Measurements from ENCODE around the gene LRRC15. TPM values are rescaled to one million over a fixed set of nuclear protein-coding genes. Genes with fewer than 3 reads are reported as not detected.

Gene LRRC15
- total RNA-seq, 2 experiments from 2014 or later = not detected

DNA sequence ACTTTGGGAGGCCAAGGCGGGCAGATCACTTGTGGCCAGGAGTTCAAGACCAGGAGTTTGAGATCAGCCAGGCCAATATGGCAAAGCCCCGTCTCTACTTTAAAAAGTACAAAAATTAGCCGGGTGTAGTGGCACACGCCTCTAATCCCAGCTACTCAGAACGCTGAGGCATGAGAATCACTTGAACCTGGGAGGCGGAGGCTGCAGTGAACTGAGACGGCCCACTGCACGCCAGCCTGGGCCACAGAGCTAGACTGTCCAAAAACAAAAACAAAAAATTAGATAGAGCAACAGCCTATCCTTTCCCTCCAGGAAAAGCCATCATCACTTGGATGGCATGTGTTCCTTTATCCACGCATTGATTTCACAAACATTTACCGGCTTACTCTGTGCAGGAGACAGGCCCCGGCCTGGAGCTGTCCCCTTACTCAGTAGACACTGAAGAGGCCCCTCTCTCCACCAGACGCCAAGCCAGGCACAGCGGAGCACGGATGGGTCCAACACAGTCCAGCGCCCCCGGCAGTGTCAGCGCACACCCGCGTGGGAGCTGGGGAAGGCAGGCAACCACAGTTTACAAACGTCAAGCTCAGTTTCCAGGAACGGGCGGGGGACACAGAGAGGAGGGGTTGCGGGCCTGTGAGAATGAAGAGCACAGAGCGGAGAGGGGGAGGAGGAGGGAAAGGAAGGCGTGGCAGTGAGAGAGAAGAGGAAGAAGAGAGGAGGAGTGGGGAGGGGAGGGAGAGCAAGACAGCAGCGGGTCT is 26.4 kb upstream of the LRRC15 start:
- H3K27ac ChIP-seq (ENCODE audit: low read depth, low read length, poor library complexity, severe bottlenecking) = no peak overlapping the region
- H3K4me3 ChIP-seq (ENCODE audit: low read depth, low read length, poor library complexity, severe bottlenecking) = no peak overlapping the region

DNA sequence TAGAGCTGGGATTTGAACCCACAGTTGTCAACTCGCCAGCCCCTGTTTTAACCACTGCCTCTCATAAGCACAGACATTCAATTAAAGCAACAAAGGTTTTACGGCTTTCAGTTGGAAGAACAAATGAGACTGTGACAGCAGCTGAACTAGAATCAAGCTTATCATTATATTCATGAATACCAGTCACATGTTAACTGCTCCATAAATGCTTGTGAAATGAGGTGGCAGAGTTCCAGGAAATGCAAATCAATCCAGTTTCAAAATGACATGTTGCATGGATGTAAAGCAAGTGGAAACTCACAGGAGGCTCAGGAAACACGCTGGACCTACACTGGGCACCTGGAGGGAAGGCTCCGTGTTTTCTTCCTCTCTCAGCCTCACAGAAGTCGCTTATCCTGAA is 25.7 kb upstream of the LRRC15 start:
- H3K27ac ChIP-seq (ENCODE audit: low read depth, low read length, poor library complexity, severe bottlenecking) = no peak overlapping the region
- POLR2A ChIA-PET = interaction anchor here (0.6 kb wide), 1 partner anchor 18 kb away, joined by 3 read pairs; no protein-coding TSS in a partner anchor
- no peak overlapping the region for H3K4me3 ChIP-seq (ENCODE audit: low read depth, low read length, poor library complexity, severe bottlenecking)
- no peak overlapping the region for H3K4me2 ChIP-seq (ENCODE audit: low read length)
- CTCF ChIA-PET (ENCODE audit: unreplicated experiment) = no interaction called here
- no peaks in the 10 kb centered on the region for H4K20me1 ChIP-seq (ENCODE audit: insufficient read depth, low read length)
- no peaks in the 10 kb centered on the region for H3K79me2 ChIP-seq (ENCODE audit: insufficient read depth, low read depth, low read length)
- no peak for TF ChIP-seq EZH2phosphoT487 (IDR thresholded peaks at IDR 0.05; ENCODE audit: borderline replicate concordance, low read depth, low read length)
- TF ChIP-seq, protein P1, sequence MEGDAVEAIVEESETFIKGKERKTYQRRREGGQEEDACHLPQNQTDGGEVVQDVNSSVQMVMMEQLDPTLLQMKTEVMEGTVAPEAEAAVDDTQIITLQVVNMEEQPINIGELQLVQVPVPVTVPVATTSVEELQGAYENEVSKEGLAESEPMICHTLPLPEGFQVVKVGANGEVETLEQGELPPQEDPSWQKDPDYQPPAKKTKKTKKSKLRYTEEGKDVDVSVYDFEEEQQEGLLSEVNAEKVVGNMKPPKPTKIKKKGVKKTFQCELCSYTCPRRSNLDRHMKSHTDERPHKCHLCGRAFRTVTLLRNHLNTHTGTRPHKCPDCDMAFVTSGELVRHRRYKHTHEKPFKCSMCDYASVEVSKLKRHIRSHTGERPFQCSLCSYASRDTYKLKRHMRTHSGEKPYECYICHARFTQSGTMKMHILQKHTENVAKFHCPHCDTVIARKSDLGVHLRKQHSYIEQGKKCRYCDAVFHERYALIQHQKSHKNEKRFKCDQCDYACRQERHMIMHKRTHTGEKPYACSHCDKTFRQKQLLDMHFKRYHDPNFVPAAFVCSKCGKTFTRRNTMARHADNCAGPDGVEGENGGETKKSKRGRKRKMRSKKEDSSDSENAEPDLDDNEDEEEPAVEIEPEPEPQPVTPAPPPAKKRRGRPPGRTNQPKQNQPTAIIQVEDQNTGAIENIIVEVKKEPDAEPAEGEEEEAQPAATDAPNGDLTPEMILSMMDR (conservative IDR thresholded peaks at IDR 0.05; ENCODE audit: low read length) = no peak
- H2AFZ ChIP-seq (ENCODE audit: low read length) = no peak overlapping the region
- H3K9me2 ChIP-seq (ENCODE audit: insufficient read depth, low read length) = no peaks in the 10 kb centered on the region
- intact Hi-C loops (cut with micrococcal nuclease; ENCODE audit: unreplicated experiment) = no loop called here
- H3K9me3 ChIP-seq (ENCODE audit: low read length) = peaks cover 13% of the 10 kb centered on the region
- no peak for DNase-seq (ENCODE audit: low spot score)
- H3K36me3 ChIP-seq (ENCODE audit: insufficient read depth, low read length) = no peaks in the 10 kb centered on the region
- BruUV-seq (replicated peaks) = no TSS peak
- peaks cover 8% of the 10 kb centered on the region for H3K4me1 ChIP-seq (ENCODE audit: insufficient read depth, low read length, poor library complexity, severe bottlenecking)

More for the DNA sequence above, 26.4 kb upstream of the LRRC15 start:
- Histone ChIP-seq H3K9me2 (ENCODE audit: insufficient read depth, low read length) (no peaks in the 10 kb centered on the region), H3K9me3 (ENCODE audit: low read length) (peaks cover 7% of the 10 kb centered on the region), H3K36me3 (ENCODE audit: insufficient read depth, low read length) (no peaks in the 10 kb centered on the region), H2AFZ (ENCODE audit: low read length) (no peak overlapping the region), H4K20me1 (ENCODE audit: insufficient read depth, low read length) (no peaks in the 10 kb centered on the region), H3K4me1 (ENCODE audit: insufficient read depth, low read length, poor library complexity, severe bottlenecking) (peaks cover 9% of the 10 kb centered on the region), H3K4me2 (ENCODE audit: low read length) (no peak overlapping the region), H3K79me2 (ENCODE audit: insufficient read depth, low read depth, low read length) (no peaks in the 10 kb centered on the region)
- DNase-seq (ENCODE audit: low spot score) = no peak
- POLR2A ChIA-PET = interaction anchor here (0.6 kb wide), 1 partner anchor 40 kb away, joined by 5 read pairs; no protein-coding TSS in a partner anchor
- intact Hi-C loops (cut with micrococcal nuclease; ENCODE audit: unreplicated experiment) = no loop called here
- CTCF ChIA-PET (ENCODE audit: unreplicated experiment) = interaction anchor here (0.6 kb wide), 1 partner anchor 10 kb away, joined by 3 read pairs; no protein-coding TSS in a partner anchor
- TF ChIP-seq, protein P1 (conservative IDR thresholded peaks at IDR 0.05; ENCODE audit: low read length) = no peak
- TF ChIP-seq EZH2phosphoT487 (IDR thresholded peaks at IDR 0.05; ENCODE audit: borderline replicate concordance, low read depth, low read length) = no peak
- BruUV-seq (replicated peaks) = no TSS peak

DNA sequence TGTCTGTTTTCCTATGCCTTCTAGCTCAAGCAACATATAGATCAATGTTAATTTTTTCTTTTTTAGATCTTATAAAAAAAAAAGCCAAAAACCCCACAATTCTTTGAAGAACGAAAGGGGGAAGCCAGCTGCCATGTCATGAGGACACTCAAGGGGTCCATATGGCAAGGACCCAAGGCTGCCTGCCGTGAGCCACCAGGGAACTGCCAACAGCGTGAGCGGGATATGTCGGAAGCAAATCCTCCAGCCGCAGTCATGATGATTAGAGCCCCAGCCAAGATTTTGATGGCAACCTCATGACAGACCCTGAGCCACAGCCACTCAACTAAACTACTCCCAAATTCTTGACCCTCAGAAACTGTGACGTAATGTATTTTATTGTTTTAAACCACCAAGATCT is 23.0 kb upstream of the LRRC15 start:
- H3K4me3 ChIP-seq (ENCODE audit: low read depth, low read length, poor library complexity, severe bottlenecking) = no peak overlapping the region
- no peak overlapping the region for H2AFZ ChIP-seq (ENCODE audit: low read length)
- BruUV-seq (replicated peaks) = no TSS peak
- H3K79me2 ChIP-seq (ENCODE audit: insufficient read depth, low read depth, low read length) = no peaks in the 10 kb centered on the region
- ChIA-PET POLR2A (interaction anchor here (0.6 kb wide), 1 partner anchor 391 kb away, joined by 3 read pairs; no protein-coding TSS in a partner anchor), CTCF (ENCODE audit: unreplicated experiment) (no interaction called here)
- TF ChIP-seq, protein P1 (conservative IDR thresholded peaks at IDR 0.05; ENCODE audit: low read length) = no peak
- TF ChIP-seq EZH2phosphoT487 (IDR thresholded peaks at IDR 0.05; ENCODE audit: borderline replicate concordance, low read depth, low read length) = no peak
- H3K27ac ChIP-seq (ENCODE audit: low read depth, low read length, poor library complexity, severe bottlenecking) = no peak overlapping the region
- no peaks in the 10 kb centered on the region for H3K9me2 ChIP-seq (ENCODE audit: insufficient read depth, low read length)
- no peaks in the 10 kb centered on the region for H3K36me3 ChIP-seq (ENCODE audit: insufficient read depth, low read length)
- peaks cover 13% of the 10 kb centered on the region for H3K9me3 ChIP-seq (ENCODE audit: low read length)
- no peak overlapping the region for H3K4me2 ChIP-seq (ENCODE audit: low read length)
- intact Hi-C loops (cut with micrococcal nuclease; ENCODE audit: unreplicated experiment) = no loop called here
- DNase-seq (ENCODE audit: low spot score) = no peak
- H3K4me1 ChIP-seq (ENCODE audit: insufficient read depth, low read length, poor library complexity, severe bottlenecking) = no peaks in the 10 kb centered on the region
- no peaks in the 10 kb centered on the region for H4K20me1 ChIP-seq (ENCODE audit: insufficient read depth, low read length)
